Measurements from ENCODE around the gene FZD2. TPM values are rescaled to one million over a fixed set of nuclear protein-coding genes. Genes with fewer than 3 reads are reported as not detected.
"Not testable (repeated sequence)": the region's sequence is repeated elsewhere in the genome, so short reads cannot be mapped to it uniquely, and the experiment has no call there.

The FZD2 gene
- total RNA-seq, 2 experiments from 2014 or later, result not detected

GRCh38 chr17:44565866-44566443 is 8.7 kb downstream of the FZD2 start:
- POLR2A ChIA-PET, result no interaction called here
- H3K4me1 Mint-ChIP-seq (ENCODE audit: low read depth), result no peaks in the 10 kb centered on the region
- ATAC-seq (ENCODE audit: poor library complexity), result no peak

GRCh38 chr17:44568311-44568944 is 11.1 kb downstream of the FZD2 start:
- peaks cover 12 to 16% of the 10 kb centered on the region in 2 experiments for H3K9me3 ChIP-seq (ENCODE audit: control insufficient read depth in 1 of 2, insufficient read depth in 1 of 2, low read length in 2 of 2)
- H3K27ac ChIP-seq (ENCODE audit: low read depth in 1 of 2, low read length in 2 of 2); H3K4me3 Mint-ChIP-seq; ATAC-seq (ENCODE audit: poor library complexity); H3K4me1 ChIP-seq (ENCODE audit: insufficient read depth, low read length); POLR2A ChIA-PET; H3K36me3 Mint-ChIP-seq (ENCODE audit: low read depth); H3K27ac Mint-ChIP-seq; H3K4me3 ChIP-seq (ENCODE audit: low read length); H3K9me3 Mint-ChIP-seq; CTCF ChIA-PET; H3K36me3 ChIP-seq (ENCODE audit: insufficient read depth, low read length); H3K4me1 Mint-ChIP-seq (ENCODE audit: low read depth); DNase-seq; intact Hi-C loops (cut with DNase I, micrococcal nuclease): not testable (repeated sequence)
- peaks cover 37% of the 10 kb centered on the region for H3K27me3 Mint-ChIP-seq
- H3K27me3 ChIP-seq (ENCODE audit: control insufficient read depth in 1 of 2, insufficient read depth in 2 of 2, low read length in 2 of 2), result peaks cover 17 to 28% of the 10 kb centered on the region in 2 experiments

More at GRCh38 chr17:44565866-44566443, 8.7 kb downstream of the FZD2 start:
- Histone ChIP-seq H3K36me3 (ENCODE audit: insufficient read depth, low read length) (no peaks in the 10 kb centered on the region), H3K9me3 (ENCODE audit: control insufficient read depth in 1 of 2, insufficient read depth in 1 of 2, low read length in 2 of 2) (peaks cover 12 to 16% of the 10 kb centered on the region in 2 experiments), H3K4me1 (ENCODE audit: insufficient read depth, low read length) (no peaks in the 10 kb centered on the region), H3K4me3 (ENCODE audit: low read length) (no peak overlapping the region), H3K27ac (ENCODE audit: low read depth in 1 of 2, low read length in 2 of 2) (no peak overlapping the region), H3K27me3 (ENCODE audit: control insufficient read depth in 1 of 2, insufficient read depth in 2 of 2, low read length in 2 of 2) (peaks cover 36 to 42% of the 10 kb centered on the region in 2 experiments)
- peaks cover 55% of the 10 kb centered on the region for H3K27me3 Mint-ChIP-seq
- no peaks in the 10 kb centered on the region for H3K36me3 Mint-ChIP-seq (ENCODE audit: low read depth)
- intact Hi-C loops (cut with DNase I, micrococcal nuclease), result no loop called here
- TF ChIP-seq, protein P1, sequence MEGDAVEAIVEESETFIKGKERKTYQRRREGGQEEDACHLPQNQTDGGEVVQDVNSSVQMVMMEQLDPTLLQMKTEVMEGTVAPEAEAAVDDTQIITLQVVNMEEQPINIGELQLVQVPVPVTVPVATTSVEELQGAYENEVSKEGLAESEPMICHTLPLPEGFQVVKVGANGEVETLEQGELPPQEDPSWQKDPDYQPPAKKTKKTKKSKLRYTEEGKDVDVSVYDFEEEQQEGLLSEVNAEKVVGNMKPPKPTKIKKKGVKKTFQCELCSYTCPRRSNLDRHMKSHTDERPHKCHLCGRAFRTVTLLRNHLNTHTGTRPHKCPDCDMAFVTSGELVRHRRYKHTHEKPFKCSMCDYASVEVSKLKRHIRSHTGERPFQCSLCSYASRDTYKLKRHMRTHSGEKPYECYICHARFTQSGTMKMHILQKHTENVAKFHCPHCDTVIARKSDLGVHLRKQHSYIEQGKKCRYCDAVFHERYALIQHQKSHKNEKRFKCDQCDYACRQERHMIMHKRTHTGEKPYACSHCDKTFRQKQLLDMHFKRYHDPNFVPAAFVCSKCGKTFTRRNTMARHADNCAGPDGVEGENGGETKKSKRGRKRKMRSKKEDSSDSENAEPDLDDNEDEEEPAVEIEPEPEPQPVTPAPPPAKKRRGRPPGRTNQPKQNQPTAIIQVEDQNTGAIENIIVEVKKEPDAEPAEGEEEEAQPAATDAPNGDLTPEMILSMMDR (IDR thresholded peaks at IDR 0.05), result no peak
- H3K4me3 Mint-ChIP-seq, result no peak overlapping the region
- CTCF ChIA-PET, result interaction anchor here (0.7 kb wide), 1 partner anchor 90 kb away, joined by 3 read pairs; no protein-coding TSS in a partner anchor
- DNase-seq, result no peak
- no peak overlapping the region for H3K27ac Mint-ChIP-seq
- H3K9me3 Mint-ChIP-seq, result no peaks in the 10 kb centered on the region

GRCh38 chr17:44568945-44569858 is 11.9 kb downstream of the FZD2 start:
- POLR2A ChIA-PET, result no interaction called here
- Mint-ChIP-seq H3K4me1 (ENCODE audit: low read depth) (no peaks in the 10 kb centered on the region), H3K27me3 (peaks cover 37% of the 10 kb centered on the region), H3K9me3 (no peaks in the 10 kb centered on the region), H3K27ac (no peak overlapping the region), H3K4me3 (no peak overlapping the region), H3K36me3 (ENCODE audit: low read depth) (no peaks in the 10 kb centered on the region)
- Histone ChIP-seq H3K27me3 (ENCODE audit: control insufficient read depth in 1 of 2, insufficient read depth in 2 of 2, low read length in 2 of 2) (peaks cover 17 to 22% of the 10 kb centered on the region in 2 experiments), H3K27ac (ENCODE audit: low read depth in 1 of 2, low read length in 2 of 2) (no peak overlapping the region), H3K4me1 (ENCODE audit: insufficient read depth, low read length) (no peaks in the 10 kb centered on the region), H3K9me3 (ENCODE audit: control insufficient read depth in 1 of 2, insufficient read depth in 1 of 2, low read length in 2 of 2) (peaks cover 12 to 16% of the 10 kb centered on the region in 2 experiments), H3K36me3 (ENCODE audit: insufficient read depth, low read length) (no peaks in the 10 kb centered on the region), H3K4me3 (ENCODE audit: low read length) (no peak overlapping the region)
- CTCF ChIA-PET, result no interaction called here
- intact Hi-C loops (cut with DNase I, micrococcal nuclease), result no loop called here
- ATAC-seq (ENCODE audit: poor library complexity) (no peak), DNase-seq (no peak)
- TF ChIP-seq, protein P1 (IDR thresholded peaks at IDR 0.05), result no peak
